HepG2 (cell line): ENCODE data around the gene SMTNL1. TPM values are rescaled to one million over a fixed set of nuclear protein-coding genes. Genes with fewer than 3 reads are reported as not detected.

ENCODE experiments used
- ATAC-seq: fragments of 200-7000 bp; cut with Tn5 transposase; 3 replicates; pipeline ENCODE4 v1.9.1; 2020; ENCODE audit warnings: mild to moderate bottlenecking, moderate library complexity
- BruUV-seq: library from RNA; stranded (reverse); fragments of 400-500 nt; replicated peaks from 2 replicates; lab custom pipeline; 2021; lab: Mats Ljungman, UMichigan
- CTCF ChIA-PET: fragments of 300-600 bp; formaldehyde crosslinking; extraction: SDS; loops from one replicate; lab custom pipeline; 2021; ENCODE audit warnings: low total read pairs, inconsistent platforms, low intra/inter-chr PET ratio; lab: Yijun Ruan, JAX
- POLR2A ChIA-PET: fragments of 350-600 bp; sonication (Branson Sonifier 250); formaldehyde crosslinking; loops from one replicate; lab custom pipeline; 2020; ENCODE audit warnings: antibody characterized with exemption, inconsistent platforms; lab: Yijun Ruan, JAX
- DNase-seq: peaks from one replicate; pipeline ENCODE4 v3.0.0-alpha.2; 2015; ENCODE audit warnings: low spot score
- FAIRE-seq: peaks from 3 replicates; lab custom pipeline; 2011; peaks lifted over from hg19 to GRCh38; lab: Jason Lieb, UNC
- H2AFZ ChIP-seq: one replicate; pipeline ENCODE4 v1.6.1; 2011; ENCODE audit warnings: low read length, inconsistent platforms
- H3K27ac ChIP-seq: fragments of 300-600 bp; 3 replicates; pipeline ENCODE4 v1.8.0; 2011; ENCODE audit warnings: mixed run types, mild to moderate bottlenecking, mixed read lengths, low read length, inconsistent platforms; ENCODE audit not compliant: insufficient read depth; ENCODE audit errors: extremely low read length
- H3K27me3 ChIP-seq, 2 experiments: fragments of 200-600 bp in 1 of 2; 2 replicates in 1 of 2; 3 replicates in 1 of 2; pipeline versions ENCODE4 v1.6.0 to v1.8.0; 2011; ENCODE audit warnings: low read length in 2 of 2, mild to moderate bottlenecking in 2 of 2, moderate library complexity in 2 of 2, inconsistent platforms in 1 of 2; ENCODE audit not compliant: insufficient read depth in 2 of 2, control insufficient read depth in 1 of 2
- H3K36me3 ChIP-seq, 2 experiments: fragments of 200-600 bp in 1 of 2; replicated peaks in 1 of 2; 2 replicates in 1 of 2; 3 replicates in 1 of 2; pipeline versions ENCODE4 v1.5.1 to v1.8.0; 2011; ENCODE audit warnings: low read length in 2 of 2, inconsistent platforms in 1 of 2; ENCODE audit not compliant: insufficient read depth in 2 of 2, control insufficient read depth in 1 of 2
- H3K4me1 ChIP-seq: 2 replicates; pipeline ENCODE4 v1.5.1; 2012; ENCODE audit warnings: low read length, inconsistent platforms; ENCODE audit not compliant: insufficient read depth
- H3K4me2 ChIP-seq: 2 replicates; pipeline ENCODE4 v1.6.0; 2011; ENCODE audit warnings: low read depth, low read length, inconsistent platforms
- H3K4me3 ChIP-seq, 3 experiments: fragments of 200-600 bp in 1 of 3; sonication (generic), shearing (Covaris generic) in 1 of 3; replicated peaks in 1 of 3; 2 replicates each; pipeline ENCODE4 v1.5.1; 2011 to 2016; ENCODE audit warnings: low read length in 3 of 3, inconsistent platforms in 2 of 3, low read depth in 2 of 3, mild to moderate bottlenecking in 2 of 3, control low read depth in 1 of 3, mixed read lengths in 1 of 3; ENCODE audit not compliant: insufficient read depth in 1 of 3
- H3K79me2 ChIP-seq: one replicate; pipeline ENCODE4 v1.6.1; 2011; ENCODE audit warnings: low read length, inconsistent platforms; ENCODE audit not compliant: insufficient read depth
- H3K9ac ChIP-seq: 2 replicates; pipeline ENCODE4 v1.6.0; 2011; ENCODE audit warnings: mild to moderate bottlenecking, low read depth, low read length, inconsistent platforms; ENCODE audit not compliant: insufficient read depth
- H3K9me3 ChIP-seq: 2 replicates; pipeline ENCODE4 v1.5.1; 2012; ENCODE audit warnings: mild to moderate bottlenecking, low read length
- H4K20me1 ChIP-seq: 2 replicates; pipeline ENCODE4 v1.6.0; 2011; ENCODE audit warnings: inconsistent platforms, mild to moderate bottlenecking, low read length, moderate library complexity; ENCODE audit not compliant: insufficient read depth
- ARNTL ChIP-seq: sonication (generic); formaldehyde crosslinking; IDR thresholded peaks from 2 replicates; pipeline ENCODE4 v1.4.0; 2020; ENCODE audit warnings: mild to moderate bottlenecking, missing genetic modification reagents
- CTCF ChIP-seq: sonication (generic); formaldehyde crosslinking; IDR thresholded peaks from 2 replicates; pipeline ENCODE4 v1.5.0; 2020; ENCODE audit warnings: mild to moderate bottlenecking, missing genetic modification reagents, moderate library complexity
- DZIP1 ChIP-seq: sonication (generic); formaldehyde crosslinking; IDR thresholded peaks from 2 replicates; pipeline ENCODE4 v1.5.0; 2020; ENCODE audit warnings: mild to moderate bottlenecking, missing genetic modification reagents
- ERF ChIP-seq: IDR thresholded peaks from 2 replicates; pipeline ENCODE4 v1.6.1; 2018; ENCODE audit warnings: missing biosample characterization, missing genetic modification reagents
- FOXA1 ChIP-seq, 2 experiments: fragments of 450-650 bp in 1 of 2; sonication (generic) in 1 of 2; formaldehyde crosslinking in 1 of 2; IDR thresholded peaks; 2 replicates each; pipeline versions ENCODE4 v1.4.0 to v1.6.1; 2016 to 2020; ENCODE audit warnings: missing genetic modification reagents in 1 of 2
- FOXO1 ChIP-seq: sonication (generic); formaldehyde crosslinking; IDR thresholded peaks from 2 replicates; pipeline ENCODE4 v1.4.0; 2020; ENCODE audit warnings: missing genetic modification reagents
- FOXP4 ChIP-seq: sonication (generic); formaldehyde crosslinking; IDR thresholded peaks from 2 replicates; pipeline ENCODE4 v1.4.0; 2020; ENCODE audit warnings: missing genetic modification reagents
- KAT7 ChIP-seq: IDR thresholded peaks from 2 replicates; pipeline ENCODE4 v1.6.1; 2018; ENCODE audit warnings: borderline replicate concordance, missing compliant biosample characterization
- MIER2 ChIP-seq: IDR thresholded peaks from 2 replicates; pipeline ENCODE4 v1.6.1; 2016; ENCODE audit warnings: missing biosample characterization, missing genetic modification reagents
- RBM39 ChIP-seq: fragments of 200-400 bp; formaldehyde crosslinking; IDR thresholded peaks from one replicate; pipeline ENCODE4 v1.6.1; 2018; ENCODE audit warnings: antibody characterized with exemption, mild to moderate bottlenecking, low read depth, low read length; ENCODE audit not compliant: poor library complexity, severe bottlenecking
- REXO4 ChIP-seq: sonication (generic); formaldehyde crosslinking; IDR thresholded peaks from 2 replicates; pipeline ENCODE4 v1.8.0; 2022; ENCODE audit warnings: missing genetic modification reagents, mild to moderate bottlenecking, borderline replicate concordance
- SMAD9 ChIP-seq: sonication (generic); formaldehyde crosslinking; IDR thresholded peaks from 2 replicates; pipeline ENCODE4 v1.5.1; 2020; ENCODE audit warnings: mild to moderate bottlenecking, missing genetic modification reagents
- ZNF101 ChIP-seq: sonication (generic); formaldehyde crosslinking; IDR thresholded peaks from 2 replicates; pipeline ENCODE4 v1.4.0; 2020; ENCODE audit warnings: mild to moderate bottlenecking, low read depth, missing genetic modification reagents, borderline replicate concordance
- ZNF20 ChIP-seq: sonication (generic); formaldehyde crosslinking; IDR thresholded peaks from 2 replicates; pipeline ENCODE4 v1.4.0; 2020; ENCODE audit warnings: mild to moderate bottlenecking, moderate library complexity, missing genetic modification reagents
- ZNF224 ChIP-seq: sonication (generic); formaldehyde crosslinking; IDR thresholded peaks from 2 replicates; pipeline ENCODE4 v1.5.0; 2020; ENCODE audit warnings: mild to moderate bottlenecking, missing genetic modification reagents
- ZNF570 ChIP-seq: sonication (generic); formaldehyde crosslinking; IDR thresholded peaks from 2 replicates; pipeline ENCODE4 v1.4.0; 2020; ENCODE audit warnings: mild to moderate bottlenecking, missing genetic modification reagents, borderline replicate concordance
- ZNF761 ChIP-seq: sonication (generic); formaldehyde crosslinking; conservative IDR thresholded peaks from 2 replicates; pipeline ENCODE4 v1.4.0; 2020; ENCODE audit warnings: mild to moderate bottlenecking, missing genetic modification reagents
- ZNF773 ChIP-seq: sonication (generic); formaldehyde crosslinking; IDR thresholded peaks from 2 replicates; pipeline ENCODE4 v1.4.0; 2020; ENCODE audit warnings: missing genetic modification reagents, borderline replicate concordance
- WGBS: methylation state at CpG from one replicate; pipeline ENCODE4 v1.1.6; 2017; ENCODE audit warnings: low lambda C conversion rate; 5-methylcytosine and 5-hydroxymethylcytosine counted together
- in situ Hi-C: cut with HindIII; loops from 2 replicates; pipeline ENCODE4 v1.10.0; 2017; ENCODE audit warnings: low pct_unique_long_range_greater_than_20kb; ENCODE audit not compliant: extremely low pct_ligation_motif_present
- intact Hi-C: fragments of 100-400 bp; cut with micrococcal nuclease; formaldehyde crosslinking; loops from one replicate; pipeline ENCODE4 v1.10.0; 2022; ENCODE audit not compliant: unreplicated experiment
- polyA plus RNA-seq, 8 experiments: library from polyadenylated mRNA; depleted of rRNA in 3 of 8; stranded (reverse) in 7 of 8; unstranded in 1 of 8; fragments of >200 nt; fragmentation: Illumina TruSeq in 4 of 8; extraction: Trizol in 4 of 8; gene quantifications; 2 replicates each; pipeline versions ENCODE4 v1.2.1 to v1.2.3, GENCODE V29; 2011 to 2016; ENCODE audit warnings: low read depth in 4 of 8, missing spikeins in 1 of 8, mixed read lengths in 1 of 8; ENCODE audit not compliant: insufficient read depth in 1 of 8
- total RNA-seq, 5 experiments: library from RNA; depleted of rRNA; stranded (reverse); fragments of >200 nt; fragmentation: Illumina TruSeq; extraction: Trizol; gene quantifications; 2 replicates each; pipeline ENCODE4 v1.2.3, GENCODE V29; 2016; ENCODE audit warnings: low read depth in 1 of 5

Gene SMTNL1
- total and polyA plus RNA-seq, 2 of the 13 experiments (the other 11 are each of a cell fraction or from before 2014, with no cell fraction given), result 0.04 TPM; not detected in 1

- TF ChIP-seq ZNF761 (no peak; the same call in 1 of the 2 replicates), ZNF773 (0 out of 2 replicates have a peak, but pooled peaks have one; percentile 20), FOXP4 (CRISPR knock-in tag) (no peak), CTCF (CRISPR knock-in tag) (no peak), FOXA1 (IDR thresholded peaks at IDR 0.05) (no peak), FOXA1 (CRISPR knock-in tag; IDR thresholded peaks at IDR 0.05) (no peak), REXO4 (CRISPR knock-in tag) (no peak), ZNF570 (CRISPR knock-in tag) (no peak), FOXO1 (CRISPR knock-in tag) (no peak)
Measured at GRCh38 chr11:57516061-57516443, 21.3 kb upstream of the SMTNL1 start (continued).

- Histone ChIP-seq H3K79me2 (no peaks in the 10 kb centered on the region), H3K4me3 (no peak overlapping the region), H3K4me2 (no peak overlapping the region), H4K20me1 (no peaks in the 10 kb centered on the region), H3K27me3 (no peaks in the 10 kb centered on the region), H2AFZ (no peak overlapping the region), H3K27ac (no peak overlapping the region), H3K4me1 (peaks cover 29% of the 10 kb centered on the region), H3K9ac (no peak overlapping the region), H3K9me3 (no peaks in the 10 kb centered on the region), H3K36me3 (no peaks in the 10 kb centered on the region)
- intact Hi-C loops, result no loop called here
- ATAC-seq (no peak), FAIRE-seq (no peak), DNase-seq (no peak)
- no TSS peak for BruUV-seq
- 94% methylated on average over 2 of the region's 2 CpGs for WGBS
- CTCF ChIA-PET, result no interaction called here
- POLR2A ChIA-PET, result interaction anchor here (0.7 to 1.3 kb wide), 2 partner anchors 10 to 28 kb away, joined by 3 read pairs; no protein-coding TSS in a partner anchor
- in situ Hi-C loops, result no loop called here
- no peak for TF ChIP-seq SMAD9 (CRISPR knock-in tag)
- TF ChIP-seq ZNF224, result no peak
- TF ChIP-seq RBM39, result no peak
- no peak for TF ChIP-seq KAT7 (CRISPR knock-in tag)
- TF ChIP-seq MIER2 (CRISPR knock-in tag), result no peak
- TF ChIP-seq ZNF20, result no peak
- no peak for TF ChIP-seq DZIP1 (CRISPR knock-in tag)
- TF ChIP-seq ERF (CRISPR knock-in tag), result no peak
- TF ChIP-seq ARNTL (CRISPR knock-in tag), result no peak
- no peak for TF ChIP-seq ZNF101 (CRISPR knock-in tag)
Measured at GRCh38 chr11:57521116-57521515, 16.3 kb upstream of the SMTNL1 start.
